Measurements from ENCODE around the gene RNF146. TPM values are rescaled to one million over a fixed set of nuclear protein-coding genes. Genes with fewer than 3 reads are reported as not detected.
"Not testable (repeated sequence)": the region's sequence is repeated elsewhere in the genome, so short reads cannot be mapped to it uniquely, and the experiment has no call there.

The RNF146 gene
- total and polyA plus RNA-seq, 3 donors from 2014 or later, result 52.7 to 66.3 (median 55.8) TPM

- intact Hi-C loops (cut with DNase I; ENCODE audit: low total_unique reads), result no loop called here
- H3K4me3 ChIP-seq, result no peak overlapping the region
- DNase-seq, result no peak
- H3K27me3 ChIP-seq, result no peaks in the 10 kb centered on the region
- 68 to 83% methylated on average over 1 of the region's 1 CpG for WGBS, 2 donors
- H3K9me3 ChIP-seq, result no peaks in the 10 kb centered on the region
- no peaks in the 10 kb centered on the region for H3K4me1 ChIP-seq
- no peak for TF ChIP-seq POLR2A (IDR thresholded peaks at IDR 0.05)
- TF ChIP-seq CTCF (IDR thresholded peaks at IDR 0.05), result no peak
- H3K36me3 ChIP-seq (ENCODE audit: low read depth, missing control alignments), result no peaks in the 10 kb centered on the region
- H3K27ac ChIP-seq, result no peak overlapping the region
Measured at GRCh38 chr6:127225497-127225896, 41.2 kb upstream of the RNF146 start.

- H3K36me3 ChIP-seq (ENCODE audit: low read depth, missing control alignments); intact Hi-C loops (cut with DNase I; ENCODE audit: low total_unique reads); H3K9me3 ChIP-seq; H3K4me3 ChIP-seq; H3K4me1 ChIP-seq; H3K27ac ChIP-seq; H3K27me3 ChIP-seq; DNase-seq: not testable (repeated sequence)
- WGBS, 2 donors, result 56 to 67% methylated on average over 3 of the region's 3 CpGs
Measured at GRCh38 chr6:127233819-127234218, 32.8 kb upstream of the RNF146 start.

- no peaks in the 10 kb centered on the region for H3K27me3 ChIP-seq
- 47 to 50% methylated on average over 1 of the region's 1 CpG for WGBS, 2 donors
- H3K36me3 ChIP-seq (ENCODE audit: low read depth, missing control alignments), result no peaks in the 10 kb centered on the region
- H3K27ac ChIP-seq, result no peak overlapping the region
- DNase-seq, result no peak
- H3K9me3 ChIP-seq, result no peaks in the 10 kb centered on the region
- no peaks in the 10 kb centered on the region for H3K4me1 ChIP-seq
- intact Hi-C loops (cut with DNase I; ENCODE audit: low total_unique reads), result no loop called here
- no peak for TF ChIP-seq CTCF (IDR thresholded peaks at IDR 0.05)
- no peak for TF ChIP-seq POLR2A (IDR thresholded peaks at IDR 0.05)
- no peak overlapping the region for H3K4me3 ChIP-seq
Measured at GRCh38 chr6:127243501-127243900, 23.2 kb upstream of the RNF146 start.

GRCh38 chr6:127247114-127248096 lies 19.3 kb upstream of the RNF146 start:
- intact Hi-C loops (cut with DNase I; ENCODE audit: low total_unique reads), result no loop called here
- Histone ChIP-seq H3K27me3 (no peaks in the 10 kb centered on the region), H3K27ac (no peak overlapping the region), H3K4me3 (no peak overlapping the region), H3K4me1 (no peaks in the 10 kb centered on the region), H3K36me3 (ENCODE audit: low read depth, missing control alignments) (no peaks in the 10 kb centered on the region), H3K9me3 (no peaks in the 10 kb centered on the region)
- DNase-seq, result no peak
- TF ChIP-seq POLR2A (IDR thresholded peaks at IDR 0.05) (no peak), CTCF (IDR thresholded peaks at IDR 0.05) (no peak)
- 69 to 80% methylated on average over 4 of the region's 4 CpGs for WGBS, 2 donors

- intact Hi-C loops (cut with DNase I; ENCODE audit: low total_unique reads), result no loop called here
- Histone ChIP-seq H3K4me3 (no peak overlapping the region), H3K27ac (no peak overlapping the region), H3K27me3 (no peaks in the 10 kb centered on the region), H3K4me1 (no peaks in the 10 kb centered on the region), H3K36me3 (ENCODE audit: low read depth, missing control alignments) (no peaks in the 10 kb centered on the region), H3K9me3 (no peaks in the 10 kb centered on the region)
- no peak for TF ChIP-seq CTCF (IDR thresholded peaks at IDR 0.05)
- no peak for DNase-seq
- 88 to 97% methylated on average over 1 of the region's 1 CpG for WGBS, 2 donors
Measured at GRCh38 chr6:127249621-127250020, 17.0 kb upstream of the RNF146 start.
